Measurements from ENCODE around the gene ST8SIA6.

The ST8SIA6 gene

GRCh38 chr10:17410907-17411306, 43.5 kb downstream of the ST8SIA6 start:
- TF ChIP-seq TEAD4 (IDR thresholded peaks at IDR 0.05): no peak

GRCh38 chr10:17409170-17409733, 45.1 kb downstream of the ST8SIA6 start:
- TF ChIP-seq CEBPB (IDR thresholded peaks at IDR 0.05): no peak
- no peak for TF ChIP-seq RAD21 (IDR thresholded peaks at IDR 0.05; ENCODE audit: low read depth)
- no peak for TF ChIP-seq ZBTB7A (IDR thresholded peaks at IDR 0.05; ENCODE audit: low read depth)
- no peak for TF ChIP-seq TAF1 (IDR thresholded peaks at IDR 0.05; ENCODE audit: low read depth)
- TF ChIP-seq CREB1 (IDR thresholded peaks at IDR 0.05; ENCODE audit: low read depth): no peak
- TF ChIP-seq TEAD4 (IDR thresholded peaks at IDR 0.05): no peak
- TF ChIP-seq REST (IDR thresholded peaks at IDR 0.05; ENCODE audit: low read depth): no peak
- no peak for TF ChIP-seq NFIC (IDR thresholded peaks at IDR 0.05)
- TF ChIP-seq, protein P1, sequence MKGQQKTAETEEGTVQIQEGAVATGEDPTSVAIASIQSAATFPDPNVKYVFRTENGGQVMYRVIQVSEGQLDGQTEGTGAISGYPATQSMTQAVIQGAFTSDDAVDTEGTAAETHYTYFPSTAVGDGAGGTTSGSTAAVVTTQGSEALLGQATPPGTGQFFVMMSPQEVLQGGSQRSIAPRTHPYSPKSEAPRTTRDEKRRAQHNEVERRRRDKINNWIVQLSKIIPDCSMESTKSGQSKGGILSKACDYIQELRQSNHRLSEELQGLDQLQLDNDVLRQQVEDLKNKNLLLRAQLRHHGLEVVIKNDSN (IDR thresholded peaks at IDR 0.05): no peak
- no peak for TF ChIP-seq EGR1 (IDR thresholded peaks at IDR 0.05)
- no peak for TF ChIP-seq EP300 (IDR thresholded peaks at IDR 0.05; ENCODE audit: borderline replicate concordance)
- TF ChIP-seq TCF12 (IDR thresholded peaks at IDR 0.05; ENCODE audit: low read depth): no peak
- no peak for TF ChIP-seq FOXM1 (IDR thresholded peaks at IDR 0.05; ENCODE audit: borderline replicate concordance, low read depth)
- TF ChIP-seq, protein P2, sequence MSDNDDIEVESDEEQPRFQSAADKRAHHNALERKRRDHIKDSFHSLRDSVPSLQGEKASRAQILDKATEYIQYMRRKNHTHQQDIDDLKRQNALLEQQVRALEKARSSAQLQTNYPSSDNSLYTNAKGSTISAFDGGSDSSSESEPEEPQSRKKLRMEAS (IDR thresholded peaks at IDR 0.05): no peak

DNA sequence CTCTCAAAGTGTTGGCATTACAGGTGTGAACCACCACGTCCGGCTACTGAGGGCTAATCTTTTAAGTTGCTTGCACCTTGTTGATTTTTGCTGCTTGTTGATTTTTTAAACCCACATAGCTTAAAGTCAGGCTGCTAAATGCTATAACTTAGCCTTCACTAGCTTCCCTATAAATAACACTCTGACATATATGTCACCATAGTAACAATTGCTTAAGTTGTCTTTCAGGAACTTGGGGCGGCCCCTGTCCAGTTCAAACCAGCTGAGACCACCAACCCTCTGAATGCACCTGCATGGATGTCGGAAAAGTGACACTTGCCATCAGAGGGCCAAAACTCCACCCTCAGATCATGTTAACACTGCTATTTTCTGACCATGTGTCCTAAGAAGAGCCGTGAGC, 47.3 kb downstream of the ST8SIA6 start:
- no peak for TF ChIP-seq EGR1 (IDR thresholded peaks at IDR 0.05)
- no peak for TF ChIP-seq EP300 (IDR thresholded peaks at IDR 0.05; ENCODE audit: borderline replicate concordance)
- no peak for TF ChIP-seq NFIC (IDR thresholded peaks at IDR 0.05)
- no peak for TF ChIP-seq CEBPB (IDR thresholded peaks at IDR 0.05)
- TF ChIP-seq YY1 (IDR thresholded peaks at IDR 0.05; ENCODE audit: low read depth): no peak
- no peak for TF ChIP-seq ZBTB7A (IDR thresholded peaks at IDR 0.05; ENCODE audit: low read depth)
- TF ChIP-seq REST (IDR thresholded peaks at IDR 0.05; ENCODE audit: low read depth): no peak
- TF ChIP-seq, protein P1 (IDR thresholded peaks at IDR 0.05): no peak
- TF ChIP-seq RAD21 (IDR thresholded peaks at IDR 0.05; ENCODE audit: low read depth): no peak
- TF ChIP-seq FOXM1 (IDR thresholded peaks at IDR 0.05; ENCODE audit: borderline replicate concordance, low read depth): no peak
- no peak for TF ChIP-seq TEAD4 (IDR thresholded peaks at IDR 0.05)

DNA sequence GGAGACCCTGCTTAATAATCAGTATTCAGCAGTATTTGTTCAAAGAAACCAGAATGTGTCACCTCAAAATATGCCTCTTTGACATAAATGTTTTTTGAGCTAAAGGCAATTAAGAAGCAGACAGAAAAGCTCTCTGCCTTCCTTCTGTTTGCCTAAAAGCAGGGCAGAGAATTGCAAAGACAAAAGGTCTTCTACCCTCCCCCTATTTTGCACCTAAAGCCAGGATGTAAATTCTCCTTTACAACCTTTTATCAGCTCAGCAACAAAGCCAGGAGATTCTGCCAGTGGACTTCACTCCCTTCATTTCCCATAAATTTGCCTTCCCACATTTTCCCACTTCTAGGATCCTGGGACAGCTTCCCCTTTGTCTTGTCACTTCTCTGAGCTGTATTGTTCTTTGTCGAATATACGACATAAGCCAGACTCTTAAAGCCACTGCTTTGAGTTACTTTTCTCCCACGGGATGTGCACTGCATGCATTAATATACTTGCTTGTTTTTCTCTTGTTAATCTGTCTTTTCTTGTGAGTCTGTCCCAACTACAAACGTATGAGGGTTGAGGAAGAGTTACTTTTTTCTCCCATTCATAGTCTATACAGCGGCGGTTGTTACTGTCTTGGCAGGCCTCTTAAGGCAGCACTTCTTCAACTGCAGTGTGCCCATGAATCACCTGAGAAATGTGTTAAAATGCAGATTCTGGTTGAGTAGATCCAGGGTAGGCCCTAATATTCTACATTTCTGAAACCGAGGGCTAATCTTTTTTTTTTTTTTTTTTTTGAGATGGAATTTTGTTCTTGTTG, 48.2 kb downstream of the ST8SIA6 start:
- TF ChIP-seq EP300 (IDR thresholded peaks at IDR 0.05; ENCODE audit: borderline replicate concordance) (no peak), NFIC (IDR thresholded peaks at IDR 0.05) (no peak), TAF1 (IDR thresholded peaks at IDR 0.05; ENCODE audit: low read depth) (no peak)
- TF ChIP-seq, protein P2 (IDR thresholded peaks at IDR 0.05): no peak
- TF ChIP-seq, protein P1 (IDR thresholded peaks at IDR 0.05): no peak

GRCh38 chr10:17403161-17403560, 51.2 kb downstream of the ST8SIA6 start:
- no peak for TF ChIP-seq FOXM1 (IDR thresholded peaks at IDR 0.05; ENCODE audit: borderline replicate concordance, low read depth)
- no peak for TF ChIP-seq REST (IDR thresholded peaks at IDR 0.05; ENCODE audit: low read depth)
- no peak for TF ChIP-seq TAF1 (IDR thresholded peaks at IDR 0.05; ENCODE audit: low read depth)
